ENCODE results near the gene NRG4. TPM values are rescaled to one million over a fixed set of nuclear protein-coding genes. Genes with fewer than 3 reads are reported as not detected.
"Not testable (repeated sequence)": the region's sequence is repeated elsewhere in the genome, so short reads cannot be mapped to it uniquely, and the experiment has no call there.

NRG4 gene
- total RNA-seq, 1 donor: 0.54 TPM

DNA sequence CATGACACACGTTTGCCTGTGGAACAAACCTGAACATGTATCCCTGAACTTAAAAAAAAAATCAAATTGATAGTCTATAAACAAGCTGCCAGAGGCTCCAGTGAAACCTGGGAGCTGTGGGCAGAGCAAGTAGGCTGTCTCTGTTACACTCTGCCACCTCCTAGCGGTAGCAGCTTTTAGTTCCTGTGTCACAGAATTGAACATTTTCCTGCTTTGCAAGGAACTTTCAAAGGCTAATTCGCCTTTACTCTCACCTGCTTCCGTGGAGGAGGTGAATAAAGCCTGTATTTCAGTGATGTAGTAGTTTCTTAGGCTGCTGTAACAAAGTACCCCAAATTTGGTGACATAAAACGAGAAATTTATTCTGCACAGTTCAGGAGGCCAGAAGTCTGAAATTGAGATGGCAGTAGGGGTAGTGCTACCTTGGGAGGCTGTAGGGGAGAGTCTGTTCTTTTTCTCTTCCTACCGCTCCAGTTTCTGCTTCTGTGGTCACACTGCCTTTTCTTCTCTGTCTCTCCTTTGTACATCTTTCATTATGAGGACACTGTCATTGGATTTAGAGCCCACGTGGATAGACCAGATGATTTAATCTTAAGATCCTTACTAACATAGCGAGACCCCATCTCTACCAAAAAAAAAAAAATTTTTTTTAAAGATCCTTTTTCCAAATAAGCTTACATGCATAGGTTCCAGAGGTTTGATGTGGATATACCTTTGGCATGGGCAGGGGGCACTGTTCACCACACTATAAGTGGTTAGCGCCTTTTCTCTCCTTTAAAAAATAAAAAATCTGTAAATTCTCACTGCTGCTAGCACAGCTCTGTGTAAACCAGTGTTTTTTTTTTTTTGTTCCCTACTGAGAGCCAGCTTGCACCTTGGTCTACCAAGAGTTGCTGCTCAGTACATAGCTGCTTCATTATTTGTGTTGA is 83.3 kb downstream of the NRG4 start:
- DNase-seq (ENCODE audit: low read depth in 2 of 3, low spot score in 2 of 3): peak in 2 of 3 donors; percentile 36 to 57

DNA sequence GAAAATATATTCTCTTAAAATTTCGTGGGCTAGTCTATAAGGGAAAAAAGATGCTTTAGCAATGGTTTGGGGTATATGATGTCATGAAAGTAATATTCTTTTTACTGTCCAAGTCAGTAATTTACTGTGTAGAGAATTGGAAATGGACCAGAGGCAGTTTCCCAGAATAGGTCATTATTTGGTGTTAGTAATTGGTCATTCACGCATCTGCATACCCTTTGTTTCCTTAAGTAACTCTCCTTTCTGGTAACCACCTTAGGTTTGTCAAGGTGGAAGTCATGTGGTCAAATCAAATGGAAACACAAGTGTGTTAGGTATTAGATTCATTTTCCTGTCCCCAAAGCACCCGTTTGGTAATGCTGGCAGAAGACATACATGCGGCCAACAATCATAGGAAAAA is 84.6 kb downstream of the NRG4 start:
- DNase-seq (ENCODE audit: low read depth in 2 of 3, low spot score in 2 of 3): no peak

DNA sequence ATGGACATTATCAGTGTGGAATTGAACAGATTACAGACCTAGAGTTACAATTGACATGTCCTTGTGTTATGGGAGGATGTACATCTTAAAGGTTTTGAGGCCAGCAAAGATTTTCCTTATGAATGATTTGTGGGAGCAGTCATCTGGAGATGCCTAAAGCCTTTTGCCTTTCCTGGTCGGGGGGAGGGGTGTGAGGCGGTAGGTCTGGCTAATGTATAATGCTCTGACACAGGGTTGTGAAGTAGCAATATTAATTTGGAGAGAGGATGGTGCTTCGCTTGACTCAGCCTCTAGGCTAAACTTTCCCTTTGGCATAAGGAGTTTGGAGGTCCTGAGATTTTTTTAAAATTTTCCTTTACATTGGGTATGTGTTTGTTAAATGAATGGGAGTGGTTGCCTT is 85.3 kb downstream of the NRG4 start:
- DNase-seq (ENCODE audit: low read depth in 2 of 3, low spot score in 2 of 3): no peak

DNA sequence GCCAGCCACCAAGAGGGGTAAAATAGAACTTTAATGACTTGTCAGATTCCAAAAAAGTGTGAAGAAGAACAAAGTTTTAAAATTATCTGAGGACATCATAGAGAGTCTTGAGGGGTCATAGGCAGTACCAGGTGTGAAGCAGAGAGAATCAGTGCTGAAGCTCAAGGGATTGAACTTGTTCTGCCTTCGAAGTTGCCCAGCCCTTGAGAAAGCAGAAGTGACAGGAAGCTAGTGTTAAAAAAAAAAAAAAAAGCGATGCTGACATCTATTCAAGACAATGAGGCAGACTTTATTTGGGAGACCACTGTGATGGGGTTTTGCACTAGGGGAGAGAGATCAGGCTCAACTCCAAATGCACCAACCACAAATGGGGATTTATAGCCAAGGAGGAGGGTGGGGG is 86.8 kb downstream of the NRG4 start:
- DNase-seq (ENCODE audit: low read depth in 2 of 3, low spot score in 2 of 3): peak in 1 of 3 donors; percentile 28

DNA sequence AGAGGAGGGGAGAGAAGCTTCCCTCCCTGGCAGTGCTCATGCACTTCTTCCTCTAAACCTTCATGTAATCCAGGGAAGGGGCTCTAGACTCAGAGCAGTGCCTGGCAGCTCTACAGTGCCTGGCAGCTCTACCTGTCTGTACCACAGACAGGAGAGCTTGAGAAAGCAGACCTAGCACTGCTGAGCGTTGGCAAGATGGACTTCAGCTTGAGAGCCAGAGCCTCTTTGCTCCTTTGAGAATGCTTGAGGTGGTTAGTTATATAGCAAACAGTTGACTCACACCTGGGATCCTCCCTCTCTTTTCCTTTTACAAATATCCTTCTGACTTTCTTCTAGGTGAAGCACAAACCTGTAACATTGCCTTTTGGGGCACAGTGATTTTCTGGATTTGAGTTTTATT is 87.6 kb downstream of the NRG4 start:
- no peak for DNase-seq (ENCODE audit: low read depth in 2 of 3, low spot score in 2 of 3)

DNA sequence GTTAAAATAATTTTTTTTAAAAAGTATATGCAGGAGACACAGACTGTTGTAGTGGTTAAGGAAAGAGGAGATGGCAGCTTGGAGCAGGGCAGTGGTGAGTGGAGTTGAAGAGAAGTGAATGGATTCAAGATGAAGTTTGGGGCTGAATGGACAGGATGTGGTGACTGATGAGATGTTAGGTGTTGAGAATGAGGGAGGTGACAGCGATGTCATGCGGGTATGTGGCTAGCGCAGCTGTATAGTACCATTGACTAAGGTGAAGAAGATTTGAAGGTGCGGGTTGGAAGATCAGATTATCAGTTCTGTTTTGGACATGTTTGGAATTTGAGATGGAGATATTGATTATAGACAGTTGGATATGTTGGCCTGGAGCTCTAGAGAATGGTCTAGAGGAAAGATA is 88.5 kb downstream of the NRG4 start:
- no peak for DNase-seq (ENCODE audit: low read depth in 2 of 3, low spot score in 2 of 3)

DNA sequence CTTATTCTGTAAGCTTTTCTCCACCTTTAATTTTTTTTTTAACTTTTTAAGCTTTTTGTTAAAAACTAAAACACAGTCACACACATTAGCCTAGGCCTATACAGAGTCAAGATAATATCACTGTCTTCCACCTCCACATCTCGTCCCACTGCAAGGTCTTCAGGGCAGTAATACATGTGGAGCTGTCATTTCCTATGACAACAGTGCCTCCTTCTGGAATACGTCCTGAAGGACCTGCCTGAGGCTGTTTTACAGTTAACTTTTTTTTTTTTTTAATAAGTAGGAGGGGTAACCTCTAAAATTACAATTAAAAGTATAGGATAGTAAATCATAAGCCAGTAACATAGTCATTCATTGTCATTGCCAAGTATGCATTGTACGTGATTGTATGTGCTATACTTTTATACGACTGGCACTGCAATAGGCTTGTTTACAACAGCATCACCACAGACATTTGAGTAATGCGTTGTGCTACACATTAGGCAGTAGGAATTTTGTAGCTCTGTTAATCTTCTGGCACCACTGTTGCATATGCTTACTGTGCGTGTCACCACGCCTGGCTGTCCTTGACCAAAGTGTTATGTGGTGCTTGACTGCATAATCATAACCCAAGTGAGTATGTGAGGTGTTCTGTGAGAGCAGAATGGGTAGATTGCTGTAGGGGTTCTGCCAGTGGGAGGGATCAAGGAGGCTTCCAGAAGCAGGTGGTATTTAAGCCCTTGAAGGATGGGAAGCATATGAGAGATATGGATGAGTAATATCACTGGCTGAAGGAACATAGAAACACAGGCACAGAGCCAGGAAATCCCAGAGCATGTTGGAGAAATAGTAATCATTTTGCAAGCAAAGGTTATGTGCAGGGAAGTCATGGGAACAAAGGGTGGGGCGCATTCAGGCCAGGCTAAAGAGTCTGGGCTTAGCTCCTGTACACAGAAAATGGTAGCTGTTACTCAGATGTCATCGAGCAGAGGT is 90.2 kb downstream of the NRG4 start:
- DNase-seq (ENCODE audit: low read depth in 2 of 3, low spot score in 2 of 3): peak in 2 of 3 donors; percentile 65 to 83

DNA sequence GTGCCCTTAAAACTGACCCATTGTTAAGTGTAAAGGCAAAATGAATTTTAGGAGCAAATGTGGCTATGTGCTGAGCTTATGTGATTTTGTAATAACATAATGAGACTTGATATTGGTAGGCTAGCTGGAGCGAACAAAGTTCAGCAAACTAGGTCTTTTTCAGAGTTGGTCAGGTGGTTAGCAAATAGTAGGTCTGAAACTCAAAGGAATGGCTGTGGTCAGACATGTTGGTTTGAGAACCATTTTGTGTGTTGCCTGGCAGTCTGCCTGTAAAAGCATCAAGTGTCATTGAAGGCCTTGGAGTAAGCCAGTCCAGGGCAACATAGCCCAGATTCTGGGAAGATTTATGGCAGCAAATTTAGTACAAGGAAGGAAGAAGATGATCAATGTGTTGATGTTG is 92.1 kb downstream of the NRG4 start:
- no peak for DNase-seq (ENCODE audit: low read depth in 2 of 3, low spot score in 2 of 3)

DNA sequence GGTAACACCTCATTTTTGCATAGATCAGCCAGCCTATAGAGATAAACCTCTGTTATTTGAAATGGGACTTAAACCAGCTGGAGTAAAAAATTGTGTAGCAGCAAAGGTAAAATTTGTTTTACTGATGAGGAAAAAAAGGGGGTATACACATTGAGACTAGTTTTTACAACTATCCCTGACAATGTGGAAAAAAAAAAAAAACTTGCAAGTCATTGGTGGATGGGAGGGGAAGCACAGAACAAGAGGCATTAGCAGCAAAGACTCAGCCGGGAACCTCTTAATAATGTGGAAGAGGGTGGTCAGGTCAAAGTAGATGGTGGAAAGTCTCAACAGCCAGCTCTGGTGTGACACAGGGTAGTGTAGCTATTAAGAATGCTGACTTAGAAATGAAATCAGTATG is 94.1 kb downstream of the NRG4 start:
- DNase-seq (ENCODE audit: low read depth in 2 of 3, low spot score in 2 of 3): no peak

DNA sequence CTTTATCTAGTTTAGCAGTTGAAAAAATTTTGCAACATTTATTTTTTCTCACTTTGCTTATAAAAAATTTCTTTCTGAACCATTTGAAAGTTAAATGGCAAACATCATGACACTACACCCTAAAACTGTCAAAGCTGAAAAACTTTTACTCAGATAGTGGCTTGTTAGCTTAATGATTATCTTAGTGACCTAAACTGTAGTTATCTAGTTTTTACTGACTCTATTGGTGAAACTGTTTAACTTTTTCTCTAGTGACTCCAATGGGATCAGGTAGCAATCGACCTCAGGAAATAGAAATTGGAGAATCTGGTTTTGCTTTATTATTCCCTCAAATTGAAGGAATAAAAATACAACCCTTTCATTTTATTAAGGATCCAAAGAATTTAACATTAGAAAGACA is 95.2 kb downstream of the NRG4 start:
- DNase-seq (ENCODE audit: low read depth in 2 of 3, low spot score in 2 of 3): no peak

DNA sequence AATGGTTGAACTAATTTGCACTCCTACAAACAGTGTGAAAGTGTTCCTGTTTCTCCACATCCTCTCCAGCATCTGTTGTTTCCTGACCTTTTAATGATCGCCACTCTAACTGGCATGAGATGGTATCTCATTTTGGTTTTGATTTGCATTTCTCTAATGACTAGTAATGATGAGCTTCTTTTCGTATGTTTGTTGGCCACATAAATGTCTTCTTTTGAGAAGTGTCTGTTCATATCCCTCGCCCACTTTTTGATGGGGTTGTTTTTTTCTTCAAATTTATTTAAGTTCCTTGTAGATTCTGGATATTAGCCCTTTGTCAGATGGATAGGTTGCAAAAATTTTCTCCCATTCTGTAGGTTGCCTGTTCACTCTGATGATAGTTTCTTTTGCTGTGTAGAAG is 101.9 kb downstream of the NRG4 start:
- not testable (repeated sequence) for DNase-seq (ENCODE audit: low read depth in 2 of 3, low spot score in 2 of 3)

DNA sequence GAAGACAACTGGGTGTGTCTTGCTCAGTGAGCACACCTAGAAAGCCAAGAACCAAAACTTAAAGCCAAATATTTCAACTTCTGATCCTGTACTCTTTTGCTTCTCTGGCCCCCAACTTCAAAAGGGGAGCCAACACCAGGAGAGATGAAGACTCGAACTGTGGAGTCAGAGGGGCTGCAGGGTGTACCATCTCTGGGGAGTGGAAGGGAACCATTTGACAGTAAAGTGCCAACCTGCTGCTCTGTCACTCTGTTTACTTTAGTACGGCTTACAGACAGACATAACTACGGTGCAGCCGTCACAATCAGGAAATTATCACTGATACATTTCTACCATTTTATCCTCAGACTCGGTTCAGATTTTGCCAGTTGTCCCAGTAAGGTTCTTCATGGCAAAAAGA is 107.0 kb downstream of the NRG4 start:
- no peak for DNase-seq (ENCODE audit: low read depth in 2 of 3, low spot score in 2 of 3)

DNA sequence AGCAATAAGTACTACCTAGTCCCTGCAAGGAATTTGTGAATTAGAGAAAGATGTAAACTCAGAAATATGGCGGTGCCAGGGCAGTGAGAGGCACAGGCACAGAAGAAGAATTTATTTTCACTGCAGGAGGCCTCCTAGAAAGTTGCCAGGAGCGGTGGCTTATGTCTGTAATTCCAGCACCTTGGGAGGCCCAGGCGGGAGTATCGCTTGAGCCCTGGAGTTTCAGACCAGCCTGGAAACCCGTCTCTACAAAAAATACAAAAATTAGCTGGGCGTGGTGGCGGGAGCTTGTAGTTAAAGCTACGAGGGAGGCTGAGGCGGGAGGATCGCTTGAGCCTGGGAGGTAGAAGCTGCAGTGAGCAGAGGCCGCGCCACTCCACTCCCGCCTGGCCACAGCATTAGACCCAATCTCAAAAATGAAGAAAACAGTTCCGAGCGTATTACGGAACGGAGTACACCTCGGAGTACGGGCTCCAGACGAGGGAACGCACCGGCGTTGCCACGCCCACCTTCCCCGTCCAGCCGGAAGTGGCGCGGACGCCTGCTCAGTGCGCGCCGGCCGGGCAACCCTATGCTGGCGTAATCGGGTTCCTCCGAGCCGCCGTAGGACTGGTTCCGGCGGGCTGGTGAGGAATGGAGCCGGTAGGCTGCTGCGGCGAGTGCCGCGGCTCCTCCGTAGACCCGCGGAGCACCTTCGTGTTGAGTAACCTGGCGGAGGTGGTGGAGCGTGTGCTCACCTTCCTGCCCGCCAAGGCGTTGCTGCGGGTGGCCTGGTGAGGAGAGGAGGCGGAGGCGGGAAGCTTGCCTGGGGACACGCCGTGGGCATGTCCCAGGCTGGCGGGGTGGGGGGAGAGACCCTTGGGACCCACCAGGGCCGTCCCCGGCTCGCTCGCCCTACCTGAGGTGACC is 108.6 kb downstream of the NRG4 start, which contains the start of gene FBXO22:
Gene FBXO22, plus strand, starts transcription at position 548 of the 909 bp plus-strand sequence. Its CDS starts 86 bp downstream, at position 634.
- DNase-seq (ENCODE audit: low read depth in 2 of 3, low spot score in 2 of 3): peak; percentile 70 to 92 (median 90)

DNA sequence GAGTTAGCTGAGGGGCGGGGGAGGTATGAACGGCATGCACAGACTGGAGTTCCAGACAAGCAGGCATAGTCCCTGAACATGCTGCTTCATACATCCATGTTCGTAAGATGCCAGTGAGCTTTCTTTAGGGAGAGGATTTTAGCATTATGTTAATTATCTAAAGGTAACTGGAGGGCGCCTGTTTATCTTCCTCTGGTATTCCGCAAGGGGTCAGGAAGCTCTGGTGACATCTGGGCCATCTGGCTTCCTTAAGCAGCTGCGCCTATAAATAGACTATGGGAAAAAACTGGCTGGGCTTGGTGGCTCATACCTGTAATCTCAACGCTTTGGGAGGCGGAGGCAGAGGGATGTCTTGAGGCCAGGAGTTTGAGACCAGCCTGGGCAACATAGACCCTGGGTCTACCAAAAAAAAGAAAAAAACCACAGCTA is 110.1 kb downstream of the NRG4 start:
- peak in 2 of 3 donors; percentile 48 to 76 for DNase-seq (ENCODE audit: low read depth in 2 of 3, low spot score in 2 of 3)

DNA sequence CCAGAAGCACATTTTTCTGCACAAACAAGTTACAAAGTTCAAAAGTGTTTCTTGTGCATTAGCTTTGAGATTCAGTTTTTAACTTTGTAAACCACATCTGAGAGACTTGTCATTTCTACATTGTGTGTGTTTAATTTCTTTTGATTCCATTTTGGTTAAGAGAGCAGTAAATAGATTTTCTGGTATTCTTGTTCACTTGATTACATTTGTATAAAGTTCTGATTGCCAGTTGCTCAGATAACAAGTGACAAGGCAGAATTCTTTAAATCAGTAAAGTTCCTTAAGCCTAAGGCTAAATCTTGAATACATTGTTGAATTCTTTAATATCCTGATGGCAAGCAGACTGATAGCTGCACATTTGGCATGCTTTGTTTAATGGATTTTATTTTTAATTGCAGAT is 111.6 kb downstream of the NRG4 start:
- no peak for DNase-seq (ENCODE audit: low read depth in 2 of 3, low spot score in 2 of 3)

DNA sequence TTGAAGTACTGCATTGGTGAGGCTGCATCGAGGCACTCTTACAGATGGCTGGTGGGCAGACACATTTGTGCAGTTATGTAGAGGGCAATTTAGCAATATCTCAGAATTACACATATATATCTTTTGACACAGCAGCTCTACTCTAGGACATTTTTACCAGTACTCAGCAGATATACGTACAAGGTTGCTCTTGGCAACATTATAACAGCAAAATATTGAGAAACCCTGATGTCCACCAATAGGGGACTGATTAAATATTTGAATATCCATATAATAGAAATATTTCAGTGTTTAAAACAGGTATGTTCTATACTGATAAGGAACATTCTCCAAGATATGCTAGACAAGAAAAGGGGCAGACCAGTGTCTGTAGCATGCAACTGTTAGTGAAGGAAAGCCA is 116.5 kb downstream of the NRG4 start:
- no peak for DNase-seq (ENCODE audit: low read depth in 2 of 3, low spot score in 2 of 3)

DNA sequence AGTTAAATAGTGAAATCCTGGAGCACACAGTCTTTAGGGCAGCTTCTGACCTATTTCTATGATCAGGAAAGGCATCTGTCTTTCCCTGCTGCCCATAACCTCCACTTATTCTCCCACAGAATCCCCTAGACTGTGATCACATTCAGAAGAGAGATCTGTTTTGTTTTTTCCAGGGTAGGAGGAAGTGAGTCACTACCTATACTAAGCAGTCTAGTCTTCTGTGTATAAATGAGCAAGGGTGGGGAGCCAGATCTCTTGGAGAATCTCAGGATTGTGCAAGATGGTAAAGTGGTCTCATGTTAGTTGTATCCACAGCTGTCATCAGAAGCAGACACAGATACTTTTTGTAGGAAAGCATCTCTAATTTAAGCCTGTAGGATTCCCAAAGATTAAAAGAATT is 120.3 kb downstream of the NRG4 start:
- peak in 2 of 3 donors; percentile 19 to 24 for DNase-seq (ENCODE audit: low read depth in 2 of 3, low spot score in 2 of 3)

All from hematopoietic multipotent progenitor cell (in vitro differentiated cells).